Stomach (tissue), 4 donors: ENCODE measurements around the gene FAM193A.

Source experiments
- CTCF ChIP-seq, 7 experiments: fragments of 450-650 bp in 4 of 7; fragments of 200-600 bp in 3 of 7; sonication (generic) in 3 of 7; IDR thresholded peaks; one replicate each; pipeline ENCODE4 v1.5.1; 2016 to 2019; ENCODE audit warnings: antibody characterized with exemption in 7 of 7, control low read depth in 2 of 7, mild to moderate bottlenecking in 1 of 7
- POLR2A ChIP-seq, 4 donors: fragments of 450-650 bp; IDR thresholded peaks; one replicate each; pipeline ENCODE4 v1.6.1; 2016; ENCODE audit warnings: antibody characterized with exemption in 4 of 4, control low read depth in 2 of 4, mild to moderate bottlenecking in 1 of 4, moderate library complexity in 1 of 4

- no peak for TF ChIP-seq POLR2A (IDR thresholded peaks at IDR 0.05)
- TF ChIP-seq CTCF (IDR thresholded peaks at IDR 0.05) = no peak
Observed at GRCh38 chr4:2694691-2695090, 158.2 kb downstream of the FAM193A start.
